Measurements from ENCODE around the gene RELA. TPM values are rescaled to one million over a fixed set of nuclear protein-coding genes. Genes with fewer than 3 reads are reported as not detected.

The RELA gene
- total and polyA plus RNA-seq, 2 donors (not counting 3 experiments of a cell fraction or from before 2014, with no cell fraction given), result 78.7 to 105 TPM

DNA sequence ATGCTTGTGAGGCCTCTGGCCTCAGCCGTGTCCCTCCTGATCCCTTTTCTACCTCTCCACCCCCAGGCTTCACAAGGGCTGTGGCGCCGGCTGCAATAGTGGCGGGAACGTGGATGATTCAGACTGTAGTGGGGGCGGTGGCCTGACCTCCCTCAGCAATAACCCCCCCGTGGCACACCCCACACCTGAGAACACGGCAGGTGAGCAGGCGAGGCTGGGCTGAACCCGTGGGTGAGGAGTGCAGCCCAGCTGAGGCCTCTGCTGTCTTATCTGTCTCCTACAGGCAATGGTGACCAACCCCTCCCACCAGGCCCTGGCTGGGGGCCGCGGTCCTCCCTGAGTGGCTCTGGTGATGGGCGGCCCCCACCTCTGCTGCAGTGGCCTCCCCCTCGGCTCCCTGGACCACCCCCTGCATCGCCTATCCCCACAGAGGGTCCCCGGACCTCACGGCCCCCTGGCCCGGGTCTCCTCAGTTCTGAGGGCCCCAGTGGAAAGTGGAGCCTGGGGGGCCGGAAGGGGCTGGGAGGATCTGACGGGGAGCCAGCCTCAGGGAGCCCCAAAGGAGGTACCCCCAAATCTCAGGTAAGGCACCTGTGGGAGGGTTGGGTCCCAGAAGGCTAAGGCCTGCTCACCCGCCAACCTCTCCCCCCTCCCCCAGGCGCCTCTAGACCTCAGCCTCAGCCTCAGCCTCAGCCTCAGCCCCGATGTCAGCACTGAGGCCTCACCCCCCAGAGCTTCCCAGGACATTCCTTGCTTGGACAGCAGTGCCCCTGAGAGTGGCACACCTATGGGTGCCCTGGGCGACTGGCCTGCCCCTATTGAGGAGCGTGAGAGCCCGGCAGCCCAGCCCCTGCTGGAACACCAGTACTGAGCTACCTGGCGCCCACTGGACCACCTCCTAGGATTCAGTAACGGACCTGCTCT is 26.3 kb downstream of the RELA start:
- TF ChIP-seq, protein P1, sequence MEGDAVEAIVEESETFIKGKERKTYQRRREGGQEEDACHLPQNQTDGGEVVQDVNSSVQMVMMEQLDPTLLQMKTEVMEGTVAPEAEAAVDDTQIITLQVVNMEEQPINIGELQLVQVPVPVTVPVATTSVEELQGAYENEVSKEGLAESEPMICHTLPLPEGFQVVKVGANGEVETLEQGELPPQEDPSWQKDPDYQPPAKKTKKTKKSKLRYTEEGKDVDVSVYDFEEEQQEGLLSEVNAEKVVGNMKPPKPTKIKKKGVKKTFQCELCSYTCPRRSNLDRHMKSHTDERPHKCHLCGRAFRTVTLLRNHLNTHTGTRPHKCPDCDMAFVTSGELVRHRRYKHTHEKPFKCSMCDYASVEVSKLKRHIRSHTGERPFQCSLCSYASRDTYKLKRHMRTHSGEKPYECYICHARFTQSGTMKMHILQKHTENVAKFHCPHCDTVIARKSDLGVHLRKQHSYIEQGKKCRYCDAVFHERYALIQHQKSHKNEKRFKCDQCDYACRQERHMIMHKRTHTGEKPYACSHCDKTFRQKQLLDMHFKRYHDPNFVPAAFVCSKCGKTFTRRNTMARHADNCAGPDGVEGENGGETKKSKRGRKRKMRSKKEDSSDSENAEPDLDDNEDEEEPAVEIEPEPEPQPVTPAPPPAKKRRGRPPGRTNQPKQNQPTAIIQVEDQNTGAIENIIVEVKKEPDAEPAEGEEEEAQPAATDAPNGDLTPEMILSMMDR (IDR thresholded peaks at IDR 0.05; ENCODE audit: extremely low read depth in 1 of 2, insufficient read depth in 1 of 2, low read depth in 1 of 2, low read length in 2 of 2), result no peak
- TF ChIP-seq, protein P2, sequence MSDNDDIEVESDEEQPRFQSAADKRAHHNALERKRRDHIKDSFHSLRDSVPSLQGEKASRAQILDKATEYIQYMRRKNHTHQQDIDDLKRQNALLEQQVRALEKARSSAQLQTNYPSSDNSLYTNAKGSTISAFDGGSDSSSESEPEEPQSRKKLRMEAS (IDR thresholded peaks at IDR 0.05; ENCODE audit: insufficient read depth, insufficient read length), result no peak
- dilution Hi-C loops (cut with MboI; ENCODE audit: extremely low pct_ligation_motif_present, low sequenced_read_pairs) (no loop called here), intact Hi-C loops (cut with micrococcal nuclease) (loop anchor here (1.0 to 5.0 kb wide), 2 partner anchors 16 to 351 kb away; no protein-coding TSS in a partner anchor)
- Histone ChIP-seq H3K9me3 (replicated peaks; ENCODE audit: control insufficient read depth, insufficient read depth, low read length) (no peaks in the 10 kb centered on the region), H2AFZ (ENCODE audit: low read depth, low read length) (no peak overlapping the region), H3K36me3 (ENCODE audit: control insufficient read depth in 2 of 2, extremely low read depth in 1 of 2, insufficient read depth in 2 of 2, low read length in 2 of 2) (peaks cover 5 to 31% of the 10 kb centered on the region in 2 experiments), H3K9me1 (replicated peaks; ENCODE audit: control insufficient read depth, extremely low read depth, insufficient read depth, low read length) (no peaks in the 10 kb centered on the region), H3K9ac (replicated peaks; ENCODE audit: extremely low read depth, insufficient read depth, low read length) (no peak overlapping the region), H3K79me2 (ENCODE audit: control insufficient read depth, insufficient read depth, low read length) (peaks cover 13% of the 10 kb centered on the region), H4K20me1 (replicated peaks; ENCODE audit: control insufficient read depth, extremely low read depth, insufficient read depth, low read length) (no peaks in the 10 kb centered on the region), H3K4me2 (ENCODE audit: insufficient read depth, low read length) (no peak overlapping the region), H3K27ac (ENCODE audit: insufficient read depth, low read depth, low read length) (no peak overlapping the region), H3K4me1 (ENCODE audit: control insufficient read depth, extremely low read depth, insufficient read depth, low read length) (peaks cover 30% of the 10 kb centered on the region), H3K27me3 (ENCODE audit: control insufficient read depth in 2 of 2, insufficient read depth in 2 of 2, low read length in 2 of 2) (no peaks in the 10 kb centered on the region), H3K4me3 (replicated peaks in 1 of 3; ENCODE audit: insufficient read depth in 1 of 3, low read depth in 1 of 3, low read length in 3 of 3) (no peak overlapping the region)
- no TSS peak for BruUV-seq (replicated peaks)
- POLR2A ChIA-PET, result no interaction called here
- FAIRE-seq (no peak), DNase-seq (ENCODE audit: low read depth, low spot score) (no peak)
- CTCF ChIA-PET, result no interaction called here

All from endothelial cell of umbilical vein (primary cell).